B cell (primary cell): ENCODE data around the gene SLC6A16. TPM values are rescaled to one million over a fixed set of nuclear protein-coding genes. Genes with fewer than 3 reads are reported as not detected.
A peak's percentile ranks its signal among the peaks of the same experiment; 100 is the strongest.

Experiments used
- ATAC-seq: fragments of 200-7000 bp; cut with Tn5 transposase; one replicate; pipeline ENCODE4 v1.10.0; 2021; ENCODE audit warnings: low read depth, mild to moderate bottlenecking, moderate number of reproducible peaks, moderate library complexity
- CTCF ChIA-PET: fragments of 350-600 bp; sonication (Branson Sonifier 250); formaldehyde crosslinking; loops from one replicate; lab custom pipeline; 2021; ENCODE audit warnings: antibody characterized with exemption, inconsistent platforms; lab: Charles Lee
- POLR2A ChIA-PET: fragments of 350-600 bp; sonication (Branson Sonifier 250); formaldehyde crosslinking; loops from one replicate; lab custom pipeline; 2021; ENCODE audit warnings: antibody characterized with exemption; lab: Charles Lee
- DNase-seq: peaks from one replicate; pipeline ENCODE4 v3.0.0; 2013
- H2AFZ ChIP-seq: 2 replicates; pipeline ENCODE4 v1.6.1; 2012; ENCODE audit warnings: mild to moderate bottlenecking, low read depth, low read length; ENCODE audit not compliant: insufficient read depth, poor library complexity, severe bottlenecking
- H3K27ac ChIP-seq, 2 donors: 1 replicate in 1 of 2; 2 replicates in 1 of 2; pipeline ENCODE4 v1.5.1; 2012 to 2013; ENCODE audit warnings: low read length in 2 of 2, mild to moderate bottlenecking in 2 of 2, moderate library complexity in 1 of 2
- H3K27me3 ChIP-seq, 4 experiments: fragments of 200-600 bp in 1 of 4; sonication (generic) in 1 of 4; replicated peaks in 1 of 4; 1 replicate in 2 of 4; 2 replicates in 2 of 4; pipeline versions ENCODE4 v1.6.1 to v1.7.0; 2013 to 2016; ENCODE audit warnings: low read length in 3 of 4, mild to moderate bottlenecking in 2 of 4, mixed read lengths in 1 of 4, moderate library complexity in 1 of 4; ENCODE audit not compliant: insufficient read depth in 4 of 4, control insufficient read depth in 3 of 4; ENCODE audit errors: control extremely low read depth in 1 of 4
- H3K36me3 ChIP-seq, 2 experiments: replicated peaks in 1 of 2; 1 replicate in 1 of 2; 2 replicates in 1 of 2; pipeline versions ENCODE4 v1.6.1 to v1.7.1; 2013; ENCODE audit warnings: low read length in 1 of 2; ENCODE audit not compliant: insufficient read depth in 2 of 2, control insufficient read depth in 1 of 2; ENCODE audit errors: control extremely low read depth in 1 of 2, extremely low read depth in 1 of 2
- H3K4me1 ChIP-seq, 2 donors: fragments of 200-600 bp in 1 of 2; sonication (generic) in 1 of 2; 1 replicate in 1 of 2; 2 replicates in 1 of 2; pipeline versions ENCODE4 v1.5.1 to v1.6.1; 2013 to 2017; ENCODE audit warnings: low read length in 2 of 2; ENCODE audit not compliant: control insufficient read depth in 2 of 2, insufficient read depth in 2 of 2
- H3K4me2 ChIP-seq: replicated peaks from 2 replicates; pipeline ENCODE3; 2012; ENCODE audit warnings: mild to moderate bottlenecking, low read depth, low read length; ENCODE audit not compliant: poor library complexity, severe bottlenecking
- H3K4me3 ChIP-seq, 5 experiments: fragments of 200-600 bp in 1 of 5; sonication (generic) in 1 of 5; 1 replicate in 3 of 5; 2 replicates in 2 of 5; pipeline versions ENCODE4 v1.5.1 to v1.7.0; 2011 to 2016; ENCODE audit warnings: low read length in 4 of 5, mild to moderate bottlenecking in 4 of 5, low read depth in 2 of 5, control low read depth in 1 of 5, moderate library complexity in 1 of 5; ENCODE audit not compliant: insufficient read depth in 1 of 5; ENCODE audit errors: control extremely low read depth in 1 of 5, extremely low read depth in 1 of 5
- H3K79me2 ChIP-seq: fragments of 200-600 bp; sonication (generic); one replicate; pipeline ENCODE4 v1.6.0; 2016; ENCODE audit warnings: low read length; ENCODE audit not compliant: control insufficient read depth, insufficient read depth
- H3K9ac ChIP-seq: fragments of 200-600 bp; sonication (generic); 2 replicates; pipeline ENCODE4 v1.6.1; 2017; ENCODE audit warnings: mild to moderate bottlenecking, low read length, moderate library complexity
- H3K9me3 ChIP-seq, 3 donors: one replicate each; pipeline versions ENCODE4 v1.6.1 to v1.7.1; 2013; ENCODE audit warnings: low read length in 2 of 3; ENCODE audit not compliant: control insufficient read depth in 2 of 3, insufficient read depth in 1 of 3; ENCODE audit errors: control extremely low read depth in 1 of 3
- H4K20me1 ChIP-seq: 2 replicates; pipeline ENCODE4 v1.6.0; 2012; ENCODE audit warnings: mild to moderate bottlenecking, low read length; ENCODE audit not compliant: insufficient read depth, control insufficient read depth, poor library complexity, severe bottlenecking
- H3K27ac Mint-ChIP-seq: one replicate; pipeline ENCODE4 v1.8.0; 2021; ENCODE audit warnings: mixed read lengths
- H3K27me3 Mint-ChIP-seq: one replicate; pipeline ENCODE4 v1.8.0; 2021; ENCODE audit warnings: mixed read lengths
- H3K4me1 Mint-ChIP-seq: one replicate; pipeline ENCODE4 v1.8.0; 2021; ENCODE audit warnings: mixed read lengths
- H3K4me3 Mint-ChIP-seq: one replicate; pipeline ENCODE4 v1.8.0; 2021; ENCODE audit warnings: mixed read lengths
- H3K9me3 Mint-ChIP-seq: one replicate; pipeline ENCODE4 v1.8.0; 2022; ENCODE audit warnings: mixed read lengths; ENCODE audit not compliant: insufficient read depth
- EZH2 ChIP-seq: IDR thresholded peaks from 2 replicates; pipeline ENCODE4 v1.6.1; 2012; ENCODE audit warnings: borderline replicate concordance, low read depth, mild to moderate bottlenecking, moderate library complexity, low read length; ENCODE audit not compliant: insufficient read depth, poor library complexity, severe bottlenecking
- WGBS: methylation state at CpG from one replicate; pipeline ENCODE4 v1.1.5; 2013; ENCODE audit warnings: missing lambda C conversion rate; ENCODE audit not compliant: insufficient coverage; 5-methylcytosine and 5-hydroxymethylcytosine counted together
- intact Hi-C: fragments of 100-400 bp; cut with micrococcal nuclease; formaldehyde crosslinking; loops from one replicate; pipeline ENCODE4 v1.10.0; 2022
- polyA plus RNA-seq: library from polyadenylated mRNA; depleted of rRNA; stranded (reverse); fragments of >200 nt; gene quantifications from 2 replicates; pipeline ENCODE4 v1.2.3, GENCODE V29; 2012
- total RNA-seq, 2 donors: library from RNA; stranded (reverse); fragments of 120-200 nt in 1 of 2; gene quantifications; 1 replicate in 1 of 2; 2 replicates in 1 of 2; pipeline versions ENCODE4 v1.2.3 to v1.2.4, GENCODE V29; 2013 to 2022
- TF ChIP-seq, protein P1 (sequence below): fragments of 200-600 bp; IDR thresholded peaks from one replicate; pipeline ENCODE4 v1.8.0; 2022; ENCODE audit warnings: antibody characterized with exemption, mild to moderate bottlenecking

SLC6A16 gene
- total and polyA plus RNA-seq, 2 donors (not counting 1 experiment from before 2014, with no cell fraction given), result 22.3 to 68.4 TPM

- POLR2A ChIA-PET, result interaction anchor here (0.6 to 5.6 kb wide), 17 partner anchors 10 to 336 kb away, joined by 3 to 72 read pairs (median 11); partner anchors contain the start of genes ALDH16A1 and TEAD2
- CTCF ChIA-PET, result interaction anchor here (0.7 to 2.6 kb wide), 13 partner anchors 8 to 207 kb away, joined by 3 to 25 read pairs (median 4); partner anchors contain the start of genes PIH1D1 and SLC6A16
Observed at GRCh38 chr19:49339301-49340068, 14.5 kb upstream of the SLC6A16 start.

More at GRCh38 chr19:49339301-49340068, 14.5 kb upstream of the SLC6A16 start:
- Mint-ChIP-seq H3K9me3 (no peaks in the 10 kb centered on the region), H3K27me3 (no peaks in the 10 kb centered on the region), H3K4me1 (peaks cover 72% of the 10 kb centered on the region), H3K27ac (peak overlapping the region; percentile 95), H3K4me3 (peak overlapping the region; percentile 100)
- Histone ChIP-seq H3K4me2 (peak overlapping the region; percentile 100), H3K4me1 (peaks cover 53 to 78% of the 10 kb centered on the region in 2 donors), H2AFZ (no peak overlapping the region), H3K4me3 (peak overlapping the region in 4 of 5 experiments; percentile 94 to 98 (median 98)), H3K9me3 (peaks cover 0 to 28% (median 15%) of the 10 kb centered on the region in 3 donors), H3K36me3 (peaks cover 0 to 63% of the 10 kb centered on the region in 2 experiments), H4K20me1 (peaks cover 47% of the 10 kb centered on the region), H3K9ac (peak overlapping the region; percentile 89), H3K27me3 (no peaks in the 10 kb centered on the region), H3K79me2 (peaks cover 49% of the 10 kb centered on the region), H3K27ac (peak overlapping the region; percentile 89 to 93)
- intact Hi-C loops, result loop anchor here (1.0 to 2.0 kb wide), 8 partner anchors 8 to 130 kb away; partner anchors contain the start of gene DKKL1
- 91% methylated on average over 44 of the region's 47 CpGs for WGBS
- DNase-seq, result peak; percentile 56
- TF ChIP-seq, protein P1, sequence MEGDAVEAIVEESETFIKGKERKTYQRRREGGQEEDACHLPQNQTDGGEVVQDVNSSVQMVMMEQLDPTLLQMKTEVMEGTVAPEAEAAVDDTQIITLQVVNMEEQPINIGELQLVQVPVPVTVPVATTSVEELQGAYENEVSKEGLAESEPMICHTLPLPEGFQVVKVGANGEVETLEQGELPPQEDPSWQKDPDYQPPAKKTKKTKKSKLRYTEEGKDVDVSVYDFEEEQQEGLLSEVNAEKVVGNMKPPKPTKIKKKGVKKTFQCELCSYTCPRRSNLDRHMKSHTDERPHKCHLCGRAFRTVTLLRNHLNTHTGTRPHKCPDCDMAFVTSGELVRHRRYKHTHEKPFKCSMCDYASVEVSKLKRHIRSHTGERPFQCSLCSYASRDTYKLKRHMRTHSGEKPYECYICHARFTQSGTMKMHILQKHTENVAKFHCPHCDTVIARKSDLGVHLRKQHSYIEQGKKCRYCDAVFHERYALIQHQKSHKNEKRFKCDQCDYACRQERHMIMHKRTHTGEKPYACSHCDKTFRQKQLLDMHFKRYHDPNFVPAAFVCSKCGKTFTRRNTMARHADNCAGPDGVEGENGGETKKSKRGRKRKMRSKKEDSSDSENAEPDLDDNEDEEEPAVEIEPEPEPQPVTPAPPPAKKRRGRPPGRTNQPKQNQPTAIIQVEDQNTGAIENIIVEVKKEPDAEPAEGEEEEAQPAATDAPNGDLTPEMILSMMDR, result no peak
- no peak for TF ChIP-seq EZH2
- no peak for ATAC-seq
